K562 (cell line): ENCODE measurements around the gene ANKRD44. TPM values are rescaled to one million over a fixed set of nuclear protein-coding genes. Genes with fewer than 3 reads are reported as not detected.

Experiments used
- ATAC-seq: fragments of 200-7000 bp; cut with Tn5 transposase; 3 replicates; pipeline ENCODE4 v1.9.1; 2020; ENCODE audit warnings: moderate library complexity
- BruUV-seq: library from RNA; stranded (reverse); fragments of 400-500 nt; replicated peaks from 2 replicates; lab custom pipeline; 2021; lab: Mats Ljungman, UMichigan
- CTCF ChIA-PET: fragments of 300-600 bp; formaldehyde crosslinking; extraction: SDS; loops from one replicate; lab custom pipeline; 2021; ENCODE audit warnings: low intra/inter-chr PET ratio; lab: Yijun Ruan, JAX
- POLR2A ChIA-PET: fragments of 300-600, 350-650 bp; sonication (Branson Sonifier 250); formaldehyde crosslinking; extraction: SDS; loops from one replicate; lab custom pipeline; 2021; ENCODE audit warnings: antibody characterized with exemption, inconsistent platforms; lab: Yijun Ruan, JAX
- DNase-seq, 4 experiments: peaks; one replicate each; pipeline versions ENCODE4 v3.0.0 to v3.0.0-alpha.2; 2011 to 2018; ENCODE audit warnings: low spot score in 3 of 4, mixed read lengths in 3 of 4; ENCODE audit errors: extremely low read depth in 1 of 4
- FAIRE-seq: peaks from 2 replicates; lab custom pipeline; 2011; peaks lifted over from hg19 to GRCh38; lab: Jason Lieb, UNC
- H2AFZ ChIP-seq: 2 replicates; pipeline ENCODE4 v1.6.0; 2011; ENCODE audit warnings: low read depth, low read length, control low read depth, inconsistent platforms
- H3K27ac ChIP-seq: fragments of 200-600 bp; 3 replicates; pipeline ENCODE4 v1.8.0; 2011; ENCODE audit warnings: low read depth, mild to moderate bottlenecking, control low read depth, inconsistent platforms, low read length, moderate library complexity, mixed read lengths; ENCODE audit errors: extremely low read depth
- H3K27me3 ChIP-seq, 2 experiments: fragments of 300-600 bp in 1 of 2; 2 replicates in 1 of 2; 3 replicates in 1 of 2; pipeline versions ENCODE4 v1.6.0 to v1.8.0; 2011; ENCODE audit warnings: inconsistent platforms in 2 of 2, low read length in 2 of 2, mild to moderate bottlenecking in 1 of 2, mixed read lengths in 1 of 2, moderate library complexity in 1 of 2; ENCODE audit not compliant: control insufficient read depth in 2 of 2, insufficient read depth in 2 of 2
- H3K36me3 ChIP-seq: fragments of 300-600 bp; 3 replicates; pipeline ENCODE4 v1.8.0; 2011; ENCODE audit warnings: mild to moderate bottlenecking, low read length, inconsistent platforms; ENCODE audit not compliant: control insufficient read depth, insufficient read depth
- H3K4me1 ChIP-seq, 2 experiments: fragments of 200-600 bp in 1 of 2; replicated peaks in 1 of 2; 2 replicates in 1 of 2; 3 replicates in 1 of 2; pipeline versions ENCODE4 v1.5.1 to v1.8.0; 2011; ENCODE audit warnings: inconsistent platforms in 2 of 2, low read length in 2 of 2, mild to moderate bottlenecking in 1 of 2, mixed read lengths in 1 of 2, moderate library complexity in 1 of 2; ENCODE audit not compliant: control insufficient read depth in 2 of 2, insufficient read depth in 2 of 2
- H3K4me2 ChIP-seq: 2 replicates; pipeline ENCODE4 v1.6.1; 2011; ENCODE audit warnings: low read length, control low read depth, inconsistent platforms, mixed read lengths; ENCODE audit not compliant: insufficient read depth
- H3K4me3 ChIP-seq: fragments of 200-600 bp; sonication (generic), shearing (Covaris generic); 2 replicates; pipeline ENCODE4 v1.5.1; 2016; ENCODE audit warnings: control low read depth, inconsistent platforms
- H3K79me2 ChIP-seq: fragments of 200-600 bp; 3 replicates; pipeline ENCODE4 v1.8.0; 2011; ENCODE audit warnings: low read length, inconsistent platforms; ENCODE audit not compliant: control insufficient read depth, insufficient read depth
- H3K9ac ChIP-seq, 2 experiments: 2 replicates each; pipeline versions ENCODE4 v1.6.0 to v1.6.1; 2011; ENCODE audit warnings: low read depth in 2 of 2, low read length in 2 of 2, control low read depth in 1 of 2, inconsistent platforms in 1 of 2, mild to moderate bottlenecking in 1 of 2, mixed read lengths in 1 of 2; ENCODE audit not compliant: insufficient read depth in 1 of 2
- H3K9me1 ChIP-seq: one replicate; pipeline ENCODE4 v1.6.0; 2011; ENCODE audit warnings: inconsistent platforms, mild to moderate bottlenecking, low read length, moderate library complexity; ENCODE audit not compliant: control insufficient read depth, insufficient read depth
- H3K9me3 ChIP-seq: replicated peaks from 2 replicates; pipeline ENCODE4 v1.5.1; 2011; ENCODE audit warnings: low read depth, low read length, inconsistent platforms; ENCODE audit not compliant: control insufficient read depth, insufficient read depth
- H4K20me1 ChIP-seq: replicated peaks from 2 replicates; pipeline ENCODE4 v1.6.1; 2011; ENCODE audit warnings: low read length, inconsistent platforms, mixed read lengths; ENCODE audit not compliant: control insufficient read depth, insufficient read depth
- ARHGAP35 ChIP-seq: fragments of 450-650 bp; IDR thresholded peaks from 2 replicates; pipeline ENCODE4 v1.6.1; 2018; ENCODE audit not compliant: partially characterized antibody
- CBX3 ChIP-seq, 2 experiments: IDR thresholded peaks; 1 replicate in 1 of 2; 2 replicates in 1 of 2; pipeline ENCODE4 v1.6.1; 2012; ENCODE audit warnings: inconsistent platforms in 2 of 2, low read length in 2 of 2, borderline replicate concordance in 1 of 2, control low read depth in 1 of 2
- FOXM1 ChIP-seq, 2 experiments: fragments of 450-650 bp in 1 of 2; sonication (generic) in 1 of 2; formaldehyde crosslinking in 1 of 2; IDR thresholded peaks; 2 replicates each; pipeline versions ENCODE4 v1.6.1 to v1.9.0; 2017 to 2022; ENCODE audit warnings: low read depth in 2 of 2, mild to moderate bottlenecking in 2 of 2, missing genetic modification reagents in 1 of 2, moderate library complexity in 1 of 2
- IRF2 ChIP-seq: sonication (generic); formaldehyde crosslinking; IDR thresholded peaks from 2 replicates; pipeline ENCODE4 v1.8.1; 2022; ENCODE audit warnings: mild to moderate bottlenecking, missing genetic modification reagents
- KDM4B ChIP-seq, 2 experiments: fragments of 450-650 bp in 1 of 2; sonication (generic) in 1 of 2; IDR thresholded peaks; 2 replicates each; pipeline ENCODE4 v1.6.1; 2016 to 2017; ENCODE audit warnings: borderline replicate concordance in 2 of 2, antibody characterized with exemption in 1 of 2, low read depth in 1 of 2, mild to moderate bottlenecking in 1 of 2
- KLF10 ChIP-seq: fragments of 250-450 bp; sonication (Bioruptor Pico); IDR thresholded peaks from 2 replicates; pipeline ENCODE4 v1.6.1; 2021; ENCODE audit warnings: matching md5 sums
- PHB ChIP-seq: fragments of 250-450 bp; sonication (Bioruptor Pico); IDR thresholded peaks from 2 replicates; pipeline ENCODE4 v1.5.0; 2021
- SMARCE1 ChIP-seq: fragments of 450-650 bp; IDR thresholded peaks from 2 replicates; pipeline ENCODE4 v1.7.1; 2016; ENCODE audit warnings: mild to moderate bottlenecking
- SREBF2 ChIP-seq: sonication (generic); formaldehyde crosslinking; IDR thresholded peaks from 2 replicates; pipeline ENCODE4 v1.4.0; 2020; ENCODE audit warnings: mild to moderate bottlenecking, missing genetic modification reagents
- TRIM24 ChIP-seq, 2 experiments: fragments of 450-650 bp; IDR thresholded peaks; 2 replicates each; pipeline ENCODE4 v1.6.1; 2016
- ZNF274 ChIP-seq: IDR thresholded peaks from 2 replicates; pipeline ENCODE4 v1.6.1; 2011; ENCODE audit warnings: low read depth, mild to moderate bottlenecking, low read length, moderate library complexity, borderline replicate concordance
- WGBS: fragments of 100-300 bp; shearing (Covaris generic); methylation state at CpG from one replicate; pipeline ENCODE4 v1.1.6; 2016; ENCODE audit warnings: low coverage, mixed read lengths; ENCODE audit not compliant: insufficient coverage; ENCODE audit errors: missing lambda C conversion rate; 5-methylcytosine and 5-hydroxymethylcytosine counted together
- in situ Hi-C: fragments of 300-500 bp; cut with MboI; formaldehyde crosslinking; loops from 4 replicates; pipeline ENCODE4 v1.15.0; 2018; ENCODE audit warnings: inconsistent platforms, mixed read lengths
- intact Hi-C: fragments of 100-400 bp; cut with micrococcal nuclease; formaldehyde crosslinking; loops from 2 replicates; pipeline ENCODE4 v1.14.2; 2022
- polyA plus RNA-seq, 8 experiments: library from polyadenylated mRNA; depleted of rRNA in 4 of 8; stranded (reverse) in 5 of 8; unstranded in 3 of 8; fragments of >200 nt; fragmentation: Nextera tagmentation in 2 of 8; fragmentation: Illumina TruSeq in 1 of 8; extraction: Ambion mirVana in 2 of 8; extraction: Trizol in 1 of 8; gene quantifications; 2 replicates each; pipeline versions ENCODE4 v1.2.1 to v1.2.3, GENCODE V29; 2011 to 2014; ENCODE audit warnings: inconsistent platforms in 1 of 8, missing spikeins in 1 of 8
- total RNA-seq, 7 experiments: library from RNA; depleted of rRNA in 6 of 7; stranded (reverse); fragments of >200 nt in 6 of 7; fragmentation: Illumina TruSeq in 2 of 7; extraction: Trizol in 2 of 7; gene quantifications; 2 replicates each; pipeline versions ENCODE4 v1.2.1 to v1.2.3, GENCODE V29; 2011 to 2021; ENCODE audit warnings: low replicate concordance in 1 of 7
- TF ChIP-seq, protein P1 (sequence below): sonication (generic); formaldehyde crosslinking; IDR thresholded peaks from 2 replicates; pipeline ENCODE4 v1.8.0; 2023; ENCODE audit warnings: mild to moderate bottlenecking, missing genetic modification reagents
- TF ChIP-seq, protein P2 (sequence below): fragments of 250-450 bp; sonication (Bioruptor Pico); IDR thresholded peaks from 2 replicates; pipeline ENCODE4 v1.4.0; 2020; ENCODE audit warnings: mild to moderate bottlenecking, moderate library complexity, borderline replicate concordance
- TF ChIP-seq, protein P3 (sequence below): IDR thresholded peaks from 3 replicates; pipeline ENCODE4 v1.6.1; 2011; ENCODE audit warnings: borderline replicate concordance, mild to moderate bottlenecking; ENCODE audit not compliant: insufficient read length, insufficient read depth

ANKRD44 gene
- total and polyA plus RNA-seq, 9 of the 15 experiments (the other 6 are each of a cell fraction or from before 2014, with no cell fraction given) = 0.03 to 0.64 (median 0.07) TPM; not detected in 3

DNA sequence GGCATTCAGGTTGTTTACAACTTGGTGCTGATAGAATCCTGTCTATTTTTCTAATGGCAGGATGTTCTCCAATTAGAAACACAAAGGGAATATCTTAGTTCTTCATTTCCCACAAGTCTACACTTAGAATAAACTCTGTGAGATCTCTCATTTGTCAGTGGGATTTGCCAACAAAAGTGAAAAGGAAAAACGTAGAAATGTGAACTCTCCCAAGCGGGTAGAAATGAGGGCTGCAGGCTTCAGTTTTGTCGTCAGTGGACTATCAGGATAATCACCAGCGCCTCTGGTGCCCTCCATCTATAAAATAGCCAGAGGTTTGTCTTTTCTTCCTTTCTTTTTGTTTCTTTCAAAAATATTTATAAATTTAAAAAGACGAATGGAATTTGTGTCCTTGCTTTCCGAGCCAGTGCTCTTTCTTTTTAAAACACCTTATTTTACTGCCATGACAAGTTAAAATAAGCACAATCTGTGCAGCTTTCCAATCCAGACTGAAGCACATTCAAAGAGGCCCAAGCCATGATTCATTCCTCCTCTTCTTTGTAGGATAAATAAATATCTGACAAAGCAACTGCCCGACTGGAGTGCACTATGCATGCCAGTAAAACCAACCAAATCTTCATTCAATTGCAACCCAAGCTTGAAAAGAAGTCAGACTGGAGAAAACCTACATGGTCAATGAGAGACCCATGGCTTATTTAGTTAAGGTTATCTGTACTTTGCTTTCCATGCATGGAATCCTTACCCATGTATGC lies 185.8 kb downstream of the ANKRD44 start:
- TF ChIP-seq ZNF274 (no peak), CBX3 (IDR thresholded peaks at IDR 0.05; ENCODE audit: borderline replicate concordance in 1 of 2, low read length in 2 of 2) (no peak), SREBF2 (CRISPR knock-in tag) (no peak), TRIM24 (IDR thresholded peaks at IDR 0.05) (no peak), ARHGAP35 (no peak), SMARCE1 (no peak), KDM4B (IDR thresholded peaks at IDR 0.05; ENCODE audit: borderline replicate concordance in 2 of 2, low read depth in 1 of 2) (no peak), PHB (CRISPR knock-in tag) (no peak), KLF10 (CRISPR knock-in tag) (no peak), IRF2 (CRISPR knock-in tag) (no peak), FOXM1 (IDR thresholded peaks at IDR 0.05; ENCODE audit: low read depth) (no peak), FOXM1 (CRISPR knock-in tag; IDR thresholded peaks at IDR 0.05; ENCODE audit: low read depth) (no peak)
- TF ChIP-seq, protein P1, sequence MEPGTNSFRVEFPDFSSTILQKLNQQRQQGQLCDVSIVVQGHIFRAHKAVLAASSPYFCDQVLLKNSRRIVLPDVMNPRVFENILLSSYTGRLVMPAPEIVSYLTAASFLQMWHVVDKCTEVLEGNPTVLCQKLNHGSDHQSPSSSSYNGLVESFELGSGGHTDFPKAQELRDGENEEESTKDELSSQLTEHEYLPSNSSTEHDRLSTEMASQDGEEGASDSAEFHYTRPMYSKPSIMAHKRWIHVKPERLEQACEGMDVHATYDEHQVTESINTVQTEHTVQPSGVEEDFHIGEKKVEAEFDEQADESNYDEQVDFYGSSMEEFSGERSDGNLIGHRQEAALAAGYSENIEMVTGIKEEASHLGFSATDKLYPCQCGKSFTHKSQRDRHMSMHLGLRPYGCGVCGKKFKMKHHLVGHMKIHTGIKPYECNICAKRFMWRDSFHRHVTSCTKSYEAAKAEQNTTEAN (CRISPR knock-in tag) = no peak
- TF ChIP-seq, protein P2, sequence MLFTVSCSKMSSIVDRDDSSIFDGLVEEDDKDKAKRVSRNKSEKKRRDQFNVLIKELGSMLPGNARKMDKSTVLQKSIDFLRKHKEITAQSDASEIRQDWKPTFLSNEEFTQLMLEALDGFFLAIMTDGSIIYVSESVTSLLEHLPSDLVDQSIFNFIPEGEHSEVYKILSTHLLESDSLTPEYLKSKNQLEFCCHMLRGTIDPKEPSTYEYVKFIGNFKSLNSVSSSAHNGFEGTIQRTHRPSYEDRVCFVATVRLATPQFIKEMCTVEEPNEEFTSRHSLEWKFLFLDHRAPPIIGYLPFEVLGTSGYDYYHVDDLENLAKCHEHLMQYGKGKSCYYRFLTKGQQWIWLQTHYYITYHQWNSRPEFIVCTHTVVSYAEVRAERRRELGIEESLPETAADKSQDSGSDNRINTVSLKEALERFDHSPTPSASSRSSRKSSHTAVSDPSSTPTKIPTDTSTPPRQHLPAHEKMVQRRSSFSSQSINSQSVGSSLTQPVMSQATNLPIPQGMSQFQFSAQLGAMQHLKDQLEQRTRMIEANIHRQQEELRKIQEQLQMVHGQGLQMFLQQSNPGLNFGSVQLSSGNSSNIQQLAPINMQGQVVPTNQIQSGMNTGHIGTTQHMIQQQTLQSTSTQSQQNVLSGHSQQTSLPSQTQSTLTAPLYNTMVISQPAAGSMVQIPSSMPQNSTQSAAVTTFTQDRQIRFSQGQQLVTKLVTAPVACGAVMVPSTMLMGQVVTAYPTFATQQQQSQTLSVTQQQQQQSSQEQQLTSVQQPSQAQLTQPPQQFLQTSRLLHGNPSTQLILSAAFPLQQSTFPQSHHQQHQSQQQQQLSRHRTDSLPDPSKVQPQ (CRISPR knock-in tag) = no peak
- TF ChIP-seq, protein P3, sequence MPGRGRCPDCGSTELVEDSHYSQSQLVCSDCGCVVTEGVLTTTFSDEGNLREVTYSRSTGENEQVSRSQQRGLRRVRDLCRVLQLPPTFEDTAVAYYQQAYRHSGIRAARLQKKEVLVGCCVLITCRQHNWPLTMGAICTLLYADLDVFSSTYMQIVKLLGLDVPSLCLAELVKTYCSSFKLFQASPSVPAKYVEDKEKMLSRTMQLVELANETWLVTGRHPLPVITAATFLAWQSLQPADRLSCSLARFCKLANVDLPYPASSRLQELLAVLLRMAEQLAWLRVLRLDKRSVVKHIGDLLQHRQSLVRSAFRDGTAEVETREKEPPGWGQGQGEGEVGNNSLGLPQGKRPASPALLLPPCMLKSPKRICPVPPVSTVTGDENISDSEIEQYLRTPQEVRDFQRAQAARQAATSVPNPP = no peak
- intact Hi-C loops (no loop called here), in situ Hi-C loops (no loop called here)
- Histone ChIP-seq H3K9ac (no peak overlapping the region), H3K4me2 (no peak overlapping the region), H3K27me3 (peaks cover 0 to 2% of the 10 kb centered on the region in 2 experiments; a peak in 1 of 5 replicates), H3K4me3 (no peak overlapping the region), H3K9me1 (no peaks in the 10 kb centered on the region), H3K79me2 (no peaks in the 10 kb centered on the region), H4K20me1 (no peaks in the 10 kb centered on the region), H3K4me1 (no peaks in the 10 kb centered on the region), H2AFZ (no peak overlapping the region), H3K27ac (no peak overlapping the region), H3K36me3 (no peaks in the 10 kb centered on the region), H3K9me3 (no peaks in the 10 kb centered on the region)
- no peak for FAIRE-seq
- CTCF ChIA-PET = no interaction called here
- BruUV-seq = no TSS peak
- POLR2A ChIA-PET = no interaction called here
- 1% methylated on average over 7 of the region's 7 CpGs for WGBS
- no peak for ATAC-seq
- DNase-seq = no peak
